ENCODE measurements around the gene ANKRD65. TPM values are rescaled to one million over a fixed set of nuclear protein-coding genes. Genes with fewer than 3 reads are reported as not detected.
"Not testable (repeated sequence)": the region's sequence is repeated elsewhere in the genome, so short reads cannot be mapped to it uniquely, and the experiment has no call there.

The ANKRD65 gene
- polyA plus RNA-seq, 1 donor (not counting 4 experiments of a cell fraction or from before 2014, with no cell fraction given): 4.6 TPM

- H4K20me1 ChIP-seq (ENCODE audit: control insufficient read depth, extremely low read depth, insufficient read depth, low read length); H3K27ac ChIP-seq (ENCODE audit: control insufficient read depth, insufficient read depth, low read length); H3K9me1 ChIP-seq (ENCODE audit: control insufficient read depth, extremely low read depth, insufficient read depth, low read length); H3K4me1 ChIP-seq (ENCODE audit: control insufficient read depth, extremely low read depth, insufficient read depth, low read length); H3K9ac ChIP-seq (ENCODE audit: control insufficient read depth, extremely low read depth, insufficient read depth, low read length); H3K4me2 ChIP-seq (ENCODE audit: control insufficient read depth, extremely low read depth, insufficient read depth, low read depth, low read length); FAIRE-seq; H3K4me3 ChIP-seq (ENCODE audit: control insufficient read depth in 2 of 3, extremely low read depth in 1 of 3, insufficient read depth in 2 of 3, low read depth in 1 of 3, low read length in 3 of 3); H3K36me3 ChIP-seq (ENCODE audit: control insufficient read depth in 2 of 2, extremely low read depth in 1 of 2, insufficient read depth in 2 of 2, low read length in 2 of 2); H2AFZ ChIP-seq (ENCODE audit: control insufficient read depth, low read length); H3K79me2 ChIP-seq (ENCODE audit: control insufficient read depth, insufficient read depth, low read length); H3K27me3 ChIP-seq (ENCODE audit: control insufficient read depth, extremely low read depth, insufficient read depth, low read length); DNase-seq (ENCODE audit: low read depth, low spot score); dilution Hi-C loops (cut with MboI; ENCODE audit: extremely low pct_ligation_motif_present, low sequenced_read_pairs); H3K9me3 ChIP-seq (ENCODE audit: control insufficient read depth, low read depth, low read length): not testable (repeated sequence)
Observed at GRCh38 chr1:1456683-1457255, 35.7 kb upstream of the ANKRD65 start.

DNA sequence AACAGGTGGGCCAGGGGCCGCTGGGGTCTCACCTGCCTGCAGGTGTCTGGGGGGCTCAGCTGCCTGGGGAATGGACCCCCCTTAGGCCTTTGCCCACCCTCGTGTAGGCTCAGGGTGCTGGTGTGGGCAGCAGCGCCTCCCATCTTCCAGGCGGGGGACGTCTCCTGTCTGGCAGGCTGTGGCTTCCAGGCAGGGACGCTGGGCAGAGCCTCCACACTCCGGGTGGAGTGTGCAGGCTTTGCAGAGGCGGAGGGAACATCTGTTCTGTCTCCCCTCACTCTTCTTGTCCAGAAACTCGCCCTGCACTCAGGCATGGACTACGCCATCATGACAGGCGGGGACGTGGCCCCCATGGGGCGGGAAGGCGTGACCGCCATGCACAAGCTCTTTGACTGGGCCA, 34.9 kb upstream of the ANKRD65 start:
- DNase-seq (ENCODE audit: low read depth, low spot score); H3K36me3 ChIP-seq (ENCODE audit: control insufficient read depth in 2 of 2, extremely low read depth in 1 of 2, insufficient read depth in 2 of 2, low read length in 2 of 2); FAIRE-seq; H3K4me2 ChIP-seq (ENCODE audit: control insufficient read depth, extremely low read depth, insufficient read depth, low read depth, low read length); H3K27me3 ChIP-seq (ENCODE audit: control insufficient read depth, extremely low read depth, insufficient read depth, low read length); H2AFZ ChIP-seq (ENCODE audit: control insufficient read depth, low read length); dilution Hi-C loops (cut with MboI; ENCODE audit: extremely low pct_ligation_motif_present, low sequenced_read_pairs); H3K4me3 ChIP-seq (ENCODE audit: control insufficient read depth in 2 of 3, extremely low read depth in 1 of 3, insufficient read depth in 2 of 3, low read depth in 1 of 3, low read length in 3 of 3); H3K9ac ChIP-seq (ENCODE audit: control insufficient read depth, extremely low read depth, insufficient read depth, low read length); H3K9me1 ChIP-seq (ENCODE audit: control insufficient read depth, extremely low read depth, insufficient read depth, low read length); H4K20me1 ChIP-seq (ENCODE audit: control insufficient read depth, extremely low read depth, insufficient read depth, low read length); H3K4me1 ChIP-seq (ENCODE audit: control insufficient read depth, extremely low read depth, insufficient read depth, low read length); H3K9me3 ChIP-seq (ENCODE audit: control insufficient read depth, low read depth, low read length); H3K79me2 ChIP-seq (ENCODE audit: control insufficient read depth, insufficient read depth, low read length); H3K27ac ChIP-seq (ENCODE audit: control insufficient read depth, insufficient read depth, low read length): not testable (repeated sequence)

DNA sequence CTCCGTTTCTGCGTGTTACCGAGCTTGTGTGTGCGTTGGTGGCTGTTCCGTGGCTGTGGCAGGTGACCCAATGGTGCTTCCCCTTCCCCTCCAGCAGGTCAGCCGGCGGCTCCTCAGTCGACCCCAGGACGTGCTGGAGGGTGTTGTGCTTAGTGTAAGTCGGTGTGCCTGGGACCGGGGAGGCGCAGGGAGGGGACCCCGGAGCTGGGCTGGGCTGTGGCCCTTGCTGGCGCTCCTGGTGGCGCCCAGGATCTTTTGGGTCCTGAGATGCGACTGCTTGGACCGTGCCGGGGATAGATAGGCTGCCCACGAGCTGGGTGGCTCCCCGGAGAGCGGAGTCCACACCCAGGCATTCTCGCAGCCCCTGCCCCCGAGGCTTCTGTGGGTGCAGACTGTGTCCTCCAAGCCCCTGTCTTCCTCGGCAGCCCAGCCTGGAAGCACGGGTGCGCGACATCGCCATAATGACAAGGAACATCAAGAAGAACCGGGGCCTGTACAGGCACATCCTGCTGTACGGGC, 34.3 kb upstream of the ANKRD65 start:
- H3K79me2 ChIP-seq (ENCODE audit: control insufficient read depth, insufficient read depth, low read length): no peaks in the 10 kb centered on the region
- H3K36me3 ChIP-seq (ENCODE audit: control insufficient read depth in 2 of 2, extremely low read depth in 1 of 2, insufficient read depth in 2 of 2, low read length in 2 of 2): no peaks in the 10 kb centered on the region
- H3K9me3 ChIP-seq (ENCODE audit: control insufficient read depth, low read depth, low read length): no peaks in the 10 kb centered on the region
- no peaks in the 10 kb centered on the region for H4K20me1 ChIP-seq (ENCODE audit: control insufficient read depth, extremely low read depth, insufficient read depth, low read length)
- DNase-seq (ENCODE audit: low read depth, low spot score) (no peak), FAIRE-seq (no peak)
- no peak for TF ChIP-seq EZH2 (IDR thresholded peaks at IDR 0.05; ENCODE audit: low read length)
- no peak for TF ChIP-seq CTCF (optimal IDR thresholded peaks at IDR 0.05 in 1 of 3, IDR thresholded peaks at IDR 0.05 in 1 of 3, conservative IDR thresholded peaks at IDR 0.05 in 1 of 3; ENCODE audit: extremely low read depth in 1 of 3, insufficient read depth in 2 of 3, low read length in 3 of 3)
- no peak overlapping the region for H3K27ac ChIP-seq (ENCODE audit: control insufficient read depth, insufficient read depth, low read length)
- dilution Hi-C loops (cut with MboI; ENCODE audit: extremely low pct_ligation_motif_present, low sequenced_read_pairs): no loop called here
- no peak overlapping the region for H3K9ac ChIP-seq (ENCODE audit: control insufficient read depth, extremely low read depth, insufficient read depth, low read length)
- no peak overlapping the region for H2AFZ ChIP-seq (ENCODE audit: control insufficient read depth, low read length)
- H3K4me3 ChIP-seq (ENCODE audit: control insufficient read depth in 2 of 3, extremely low read depth in 1 of 3, insufficient read depth in 2 of 3, low read depth in 1 of 3, low read length in 3 of 3): no peak overlapping the region
- no peak overlapping the region for H3K4me2 ChIP-seq (ENCODE audit: control insufficient read depth, extremely low read depth, insufficient read depth, low read depth, low read length)
- H3K9me1 ChIP-seq (ENCODE audit: control insufficient read depth, extremely low read depth, insufficient read depth, low read length): no peaks in the 10 kb centered on the region
- H3K4me1 ChIP-seq (ENCODE audit: control insufficient read depth, extremely low read depth, insufficient read depth, low read length): no peaks in the 10 kb centered on the region
- H3K27me3 ChIP-seq (ENCODE audit: control insufficient read depth, extremely low read depth, insufficient read depth, low read length): peaks cover 7% of the 10 kb centered on the region

- H3K36me3 ChIP-seq (ENCODE audit: control insufficient read depth in 2 of 2, extremely low read depth in 1 of 2, insufficient read depth in 2 of 2, low read length in 2 of 2); H3K4me2 ChIP-seq (ENCODE audit: control insufficient read depth, extremely low read depth, insufficient read depth, low read depth, low read length); H2AFZ ChIP-seq (ENCODE audit: control insufficient read depth, low read length); H3K79me2 ChIP-seq (ENCODE audit: control insufficient read depth, insufficient read depth, low read length); H4K20me1 ChIP-seq (ENCODE audit: control insufficient read depth, extremely low read depth, insufficient read depth, low read length); FAIRE-seq; H3K9me1 ChIP-seq (ENCODE audit: control insufficient read depth, extremely low read depth, insufficient read depth, low read length); H3K4me1 ChIP-seq (ENCODE audit: control insufficient read depth, extremely low read depth, insufficient read depth, low read length); H3K9ac ChIP-seq (ENCODE audit: control insufficient read depth, extremely low read depth, insufficient read depth, low read length); H3K4me3 ChIP-seq (ENCODE audit: control insufficient read depth in 2 of 3, extremely low read depth in 1 of 3, insufficient read depth in 2 of 3, low read depth in 1 of 3, low read length in 3 of 3); H3K27me3 ChIP-seq (ENCODE audit: control insufficient read depth, extremely low read depth, insufficient read depth, low read length); DNase-seq (ENCODE audit: low read depth, low spot score); H3K9me3 ChIP-seq (ENCODE audit: control insufficient read depth, low read depth, low read length); H3K27ac ChIP-seq (ENCODE audit: control insufficient read depth, insufficient read depth, low read length); dilution Hi-C loops (cut with MboI; ENCODE audit: extremely low pct_ligation_motif_present, low sequenced_read_pairs): not testable (repeated sequence)
Observed at GRCh38 chr1:1454286-1455056, 33.4 kb upstream of the ANKRD65 start.
